K562 (cell line): ENCODE results near the gene AMIGO1. TPM values are rescaled to one million over a fixed set of nuclear protein-coding genes. Genes with fewer than 3 reads are reported as not detected.

ENCODE experiments used
- CHCHD3 ChIP-seq: fragments of 250-450 bp; sonication (Bioruptor Pico); IDR thresholded peaks from 2 replicates; pipeline ENCODE4 v2.1.2; 2022; ENCODE audit warnings: mild to moderate bottlenecking
- CREM ChIP-seq: IDR thresholded peaks from 2 replicates; pipeline ENCODE4 v1.6.1; 2014; ENCODE audit warnings: antibody characterized with exemption, low read depth
- KAT7 ChIP-seq: sonication (generic); formaldehyde crosslinking; IDR thresholded peaks from 2 replicates; pipeline ENCODE4 v1.8.0; 2022; ENCODE audit warnings: missing genetic modification reagents, mild to moderate bottlenecking, borderline replicate concordance
- KDM2B ChIP-seq: fragments of 250-450 bp; sonication (Bioruptor Pico); IDR thresholded peaks from 2 replicates; pipeline ENCODE4 v1.8.0; 2021; ENCODE audit warnings: mild to moderate bottlenecking, moderate library complexity
- KDM4B ChIP-seq, 2 experiments: fragments of 450-650 bp in 1 of 2; sonication (generic) in 1 of 2; IDR thresholded peaks; 2 replicates each; pipeline ENCODE4 v1.6.1; 2016 to 2017; ENCODE audit warnings: borderline replicate concordance in 2 of 2, antibody characterized with exemption in 1 of 2, low read depth in 1 of 2, mild to moderate bottlenecking in 1 of 2
- MAFK ChIP-seq: IDR thresholded peaks from 2 replicates; pipeline ENCODE4 v1.6.1; 2011; ENCODE audit warnings: low read length, improper control_type of control experiment
- NFRKB ChIP-seq: fragments of 450-650 bp; IDR thresholded peaks from 2 replicates; pipeline ENCODE4 v1.6.1; 2016; ENCODE audit warnings: low read depth
- PML ChIP-seq: IDR thresholded peaks from 2 replicates; pipeline ENCODE4 v1.6.1; 2012; ENCODE audit warnings: low read length, inconsistent platforms
- POLR2AphosphoS5 ChIP-seq: IDR thresholded peaks from 2 replicates; pipeline ENCODE4 v1.6.1; 2011; ENCODE audit warnings: mild to moderate bottlenecking, low read depth, low read length, moderate library complexity; ENCODE audit not compliant: control insufficient read depth, insufficient read depth
- PYGO2 ChIP-seq: fragments of 450-650 bp; IDR thresholded peaks from 2 replicates; pipeline ENCODE4 v1.6.1; 2016; ENCODE audit warnings: mild to moderate bottlenecking, missing genetic modification characterization, moderate library complexity, missing compliant biosample characterization
- RAD21 ChIP-seq, 2 experiments: fragments of 250-450 bp in 1 of 2; fragments of 450-650 bp in 1 of 2; sonication (Bioruptor Pico) in 1 of 2; formaldehyde crosslinking in 1 of 2; IDR thresholded peaks in 1 of 2; conservative IDR thresholded peaks in 1 of 2; 2 replicates each; pipeline versions ENCODE4 v1.4.0 to v1.8.0; 2020 to 2022; ENCODE audit warnings: mild to moderate bottlenecking in 2 of 2, moderate library complexity in 1 of 2
- SOX6 ChIP-seq: fragments of 450-650 bp; IDR thresholded peaks from 2 replicates; pipeline ENCODE4 v1.6.1; 2014; ENCODE audit warnings: mild to moderate bottlenecking
- USF2 ChIP-seq: sonication (generic); formaldehyde crosslinking; IDR thresholded peaks from 2 replicates; pipeline ENCODE4 v1.5.0; 2020; ENCODE audit warnings: missing genetic modification reagents
- ZBTB12 ChIP-seq: fragments of 250-450 bp; sonication (Bioruptor Pico); IDR thresholded peaks from 2 replicates; pipeline ENCODE4 v1.4.0; 2020
- ZC3H11A ChIP-seq: IDR thresholded peaks from 2 replicates; pipeline ENCODE4 v1.6.1; 2012; ENCODE audit warnings: low read depth, low read length, improper control_type of control experiment
- ZNF277 ChIP-seq: fragments of 250-450 bp; sonication (Bioruptor Pico); IDR thresholded peaks from 2 replicates; pipeline ENCODE4 v1.8.0; 2022; ENCODE audit warnings: inconsistent platforms, mild to moderate bottlenecking, moderate library complexity, borderline replicate concordance
- ZNF444 ChIP-seq: fragments of 250-450 bp; sonication (Bioruptor Pico); IDR thresholded peaks from 2 replicates; pipeline ENCODE4 v1.4.0; 2020; ENCODE audit warnings: mild to moderate bottlenecking, moderate library complexity
- ZNF445 ChIP-seq: fragments of 250-450 bp; sonication (Bioruptor Pico); IDR thresholded peaks from 2 replicates; pipeline ENCODE4 v1.4.0; 2020; ENCODE audit warnings: low read depth, mild to moderate bottlenecking, moderate library complexity
- ZNF512 ChIP-seq: IDR thresholded peaks from 2 replicates; pipeline ENCODE4 v1.6.1; 2016; ENCODE audit warnings: missing genetic modification characterization, missing compliant biosample characterization
- polyA plus RNA-seq, 8 experiments: library from polyadenylated mRNA; depleted of rRNA in 4 of 8; stranded (reverse) in 5 of 8; unstranded in 3 of 8; fragments of >200 nt; fragmentation: Nextera tagmentation in 2 of 8; fragmentation: Illumina TruSeq in 1 of 8; extraction: Ambion mirVana in 2 of 8; extraction: Trizol in 1 of 8; gene quantifications; 2 replicates each; pipeline versions ENCODE4 v1.2.1 to v1.2.3, GENCODE V29; 2011 to 2014; ENCODE audit warnings: inconsistent platforms in 1 of 8, missing spikeins in 1 of 8
- total RNA-seq, 7 experiments: library from RNA; depleted of rRNA in 6 of 7; stranded (reverse); fragments of >200 nt in 6 of 7; fragmentation: Illumina TruSeq in 2 of 7; extraction: Trizol in 2 of 7; gene quantifications; 2 replicates each; pipeline versions ENCODE4 v1.2.1 to v1.2.3, GENCODE V29; 2011 to 2021; ENCODE audit warnings: low replicate concordance in 1 of 7

The AMIGO1 gene
- total and polyA plus RNA-seq, 9 of the 15 experiments (the other 6 are each of a cell fraction or from before 2014, with no cell fraction given): 0.24 to 1.0 (median 0.54) TPM

GRCh38 chr1:109532365-109533136, 23.0 kb upstream of the AMIGO1 start (continued):
- no peak for TF ChIP-seq USF2 (CRISPR knock-in tag)
- TF ChIP-seq PYGO2 (tag): no peak
- TF ChIP-seq NFRKB: peak; percentile 55; the same call in 1 of the 2 replicates
- TF ChIP-seq ZC3H11A: 0 out of 2 replicates have a peak, but pooled peaks have one; percentile 44
- peak; percentile 44; the same call in 1 of the 2 replicates for TF ChIP-seq CREM
- TF ChIP-seq RAD21 (CRISPR knock-in tag; conservative IDR thresholded peaks at IDR 0.05 in 1 of 2, IDR thresholded peaks at IDR 0.05 in 1 of 2): peak; percentile 92 to 98
- TF ChIP-seq ZNF512 (tag): no peak
- peak; percentile 16; the same call in 1 of the 2 replicates for TF ChIP-seq KAT7 (CRISPR knock-in tag)
- no peak for TF ChIP-seq ZBTB12 (CRISPR knock-in tag)
- TF ChIP-seq CHCHD3 (CRISPR knock-in tag): no peak
- TF ChIP-seq PML: no peak
- no peak for TF ChIP-seq KDM2B
- TF ChIP-seq POLR2AphosphoS5: no peak
- no peak for TF ChIP-seq ZNF445 (CRISPR knock-in tag)
- no peak for TF ChIP-seq MAFK
- no peak for TF ChIP-seq ZNF444 (CRISPR knock-in tag)
- peak; percentile 24; the same call in 1 of the 2 replicates for TF ChIP-seq SOX6
- no peak for TF ChIP-seq ZNF277 (CRISPR knock-in tag)
- TF ChIP-seq KDM4B (IDR thresholded peaks at IDR 0.05; ENCODE audit: borderline replicate concordance in 2 of 2, low read depth in 1 of 2): 0 out of 4 replicates have a peak, but pooled peaks of 1 of the 2 experiments have one; percentile 21
